Measurements from ENCODE around the gene SORD.
"Not testable (repeated sequence)": the region's sequence is repeated elsewhere in the genome, so short reads cannot be mapped to it uniquely, and the experiment has no call there.

DNA sequence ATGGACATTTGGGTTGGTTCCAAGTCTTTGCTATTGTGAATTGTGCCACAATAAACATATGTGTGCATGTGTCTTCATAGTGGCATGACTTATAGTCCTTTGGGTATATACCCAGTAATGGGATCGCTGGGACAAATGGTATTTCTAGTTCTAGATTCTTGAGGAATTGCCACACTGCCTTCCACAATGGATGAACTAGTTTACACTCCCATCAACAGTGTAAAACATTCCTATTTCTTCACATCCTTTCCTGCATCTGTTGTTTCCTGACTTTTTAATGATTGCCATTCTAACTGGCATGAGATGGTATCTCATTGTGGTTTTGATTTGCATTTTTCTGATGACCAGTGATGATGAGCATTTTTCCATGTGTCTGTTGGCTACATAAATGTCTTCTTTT lies 7.9 kb upstream of the SORD start:
- TF ChIP-seq POLR2A (IDR thresholded peaks at IDR 0.05; ENCODE audit: low read depth, low read length); EZH2 (IDR thresholded peaks at IDR 0.05; ENCODE audit: borderline replicate concordance, low read depth, low read length, severe bottlenecking); FOS (IDR thresholded peaks at IDR 0.05; ENCODE audit: borderline replicate concordance, insufficient read depth, low read length); POLR2AphosphoS5 (IDR thresholded peaks at IDR 0.05; ENCODE audit: insufficient read depth, low read depth, low read length): not testable (repeated sequence)
- TF ChIP-seq, protein P1, sequence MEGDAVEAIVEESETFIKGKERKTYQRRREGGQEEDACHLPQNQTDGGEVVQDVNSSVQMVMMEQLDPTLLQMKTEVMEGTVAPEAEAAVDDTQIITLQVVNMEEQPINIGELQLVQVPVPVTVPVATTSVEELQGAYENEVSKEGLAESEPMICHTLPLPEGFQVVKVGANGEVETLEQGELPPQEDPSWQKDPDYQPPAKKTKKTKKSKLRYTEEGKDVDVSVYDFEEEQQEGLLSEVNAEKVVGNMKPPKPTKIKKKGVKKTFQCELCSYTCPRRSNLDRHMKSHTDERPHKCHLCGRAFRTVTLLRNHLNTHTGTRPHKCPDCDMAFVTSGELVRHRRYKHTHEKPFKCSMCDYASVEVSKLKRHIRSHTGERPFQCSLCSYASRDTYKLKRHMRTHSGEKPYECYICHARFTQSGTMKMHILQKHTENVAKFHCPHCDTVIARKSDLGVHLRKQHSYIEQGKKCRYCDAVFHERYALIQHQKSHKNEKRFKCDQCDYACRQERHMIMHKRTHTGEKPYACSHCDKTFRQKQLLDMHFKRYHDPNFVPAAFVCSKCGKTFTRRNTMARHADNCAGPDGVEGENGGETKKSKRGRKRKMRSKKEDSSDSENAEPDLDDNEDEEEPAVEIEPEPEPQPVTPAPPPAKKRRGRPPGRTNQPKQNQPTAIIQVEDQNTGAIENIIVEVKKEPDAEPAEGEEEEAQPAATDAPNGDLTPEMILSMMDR (IDR thresholded peaks at IDR 0.05; ENCODE audit: extremely low read depth in 1 of 2, insufficient read depth in 1 of 2, low read depth in 1 of 2, low read length in 2 of 2): not testable (repeated sequence)
- TF ChIP-seq, protein P2, sequence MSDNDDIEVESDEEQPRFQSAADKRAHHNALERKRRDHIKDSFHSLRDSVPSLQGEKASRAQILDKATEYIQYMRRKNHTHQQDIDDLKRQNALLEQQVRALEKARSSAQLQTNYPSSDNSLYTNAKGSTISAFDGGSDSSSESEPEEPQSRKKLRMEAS (IDR thresholded peaks at IDR 0.05; ENCODE audit: insufficient read depth, insufficient read length): not testable (repeated sequence)

All from endothelial cell of umbilical vein (primary cell).